HEK293 (cell line): ENCODE measurements around the gene RNF227.
A peak's percentile ranks its signal among the peaks of the same experiment; 100 is the strongest.

Source experiments
- BCL11A ChIP-seq: fragments of 450-650 bp; formaldehyde crosslinking; IDR thresholded peaks from 2 replicates; pipeline ENCODE4 v1.5.1; 2016; ENCODE audit warnings: low read depth, missing biosample characterization, missing genetic modification characterization
- INSM2 ChIP-seq: fragments of 450-650 bp; formaldehyde crosslinking; IDR thresholded peaks from 2 replicates; pipeline ENCODE4 v1.5.1; 2016; ENCODE audit warnings: missing biosample characterization, missing genetic modification characterization
- SALL2 ChIP-seq: fragments of 450-650 bp; formaldehyde crosslinking; IDR thresholded peaks from 2 replicates; pipeline ENCODE4 v1.5.0; 2017; ENCODE audit warnings: missing biosample characterization, mild to moderate bottlenecking, missing genetic modification characterization, borderline replicate concordance
- SP3 ChIP-seq: fragments of 450-650 bp; formaldehyde crosslinking; IDR thresholded peaks from 2 replicates; pipeline ENCODE4 v1.5.1; 2016; ENCODE audit warnings: missing biosample characterization, missing genetic modification characterization
- ZNF155 ChIP-seq: fragments of 450-650 bp; formaldehyde crosslinking; IDR thresholded peaks from 2 replicates; pipeline ENCODE4 v1.5.1; 2016; ENCODE audit warnings: missing biosample characterization, missing genetic modification characterization
- ZNF169 ChIP-seq: fragments of 450-650 bp; formaldehyde crosslinking; IDR thresholded peaks from 2 replicates; pipeline ENCODE4 v1.5.1; 2016; ENCODE audit warnings: missing biosample characterization, missing genetic modification characterization
- ZNF354C ChIP-seq: fragments of 450-650 bp; formaldehyde crosslinking; IDR thresholded peaks from 2 replicates; pipeline ENCODE4 v1.5.1; 2016; ENCODE audit warnings: missing biosample characterization, missing genetic modification characterization, low read depth, borderline replicate concordance
- ZNF426 ChIP-seq: fragments of 450-650 bp; formaldehyde crosslinking; IDR thresholded peaks from 2 replicates; pipeline ENCODE4 v1.5.1; 2017; ENCODE audit warnings: missing biosample characterization, missing genetic modification characterization, mild to moderate bottlenecking, inconsistent platforms, moderate library complexity
- ZNF449 ChIP-seq: fragments of 450-650 bp; formaldehyde crosslinking; IDR thresholded peaks from 2 replicates; pipeline ENCODE4 v1.5.1; 2017; ENCODE audit warnings: missing biosample characterization, mild to moderate bottlenecking, missing genetic modification characterization, moderate library complexity
- ZNF473 ChIP-seq: fragments of 450-650 bp; formaldehyde crosslinking; IDR thresholded peaks from 2 replicates; pipeline ENCODE4 v1.5.1; 2017; ENCODE audit warnings: missing biosample characterization, missing genetic modification characterization
- ZNF501 ChIP-seq: fragments of 450-650 bp; formaldehyde crosslinking; IDR thresholded peaks from 2 replicates; pipeline ENCODE4 v1.5.1; 2016; ENCODE audit warnings: missing biosample characterization, missing genetic modification characterization
- ZNF549 ChIP-seq: fragments of 450-650 bp; IDR thresholded peaks from 2 replicates; pipeline ENCODE4 v1.5.1; 2018; ENCODE audit warnings: missing biosample characterization, missing genetic modification characterization, mild to moderate bottlenecking, inconsistent platforms, moderate library complexity
- ZNF558 ChIP-seq: fragments of 450-650 bp; formaldehyde crosslinking; IDR thresholded peaks from 2 replicates; pipeline ENCODE4 v1.5.1; 2016; ENCODE audit warnings: missing biosample characterization, missing genetic modification characterization
- ZNF624 ChIP-seq: fragments of 450-650 bp; formaldehyde crosslinking; IDR thresholded peaks from 2 replicates; pipeline ENCODE4 v1.5.1; 2017; ENCODE audit warnings: missing biosample characterization, missing genetic modification characterization
- ZNF707 ChIP-seq: fragments of 450-650 bp; formaldehyde crosslinking; IDR thresholded peaks from 2 replicates; pipeline ENCODE4 v1.5.1; 2016; ENCODE audit warnings: missing biosample characterization, missing genetic modification characterization
- TF ChIP-seq, protein P1 (sequence below): fragments of 450-650 bp; formaldehyde crosslinking; IDR thresholded peaks from 2 replicates; pipeline ENCODE4 v1.5.1; 2016; ENCODE audit warnings: missing biosample characterization, missing genetic modification characterization
- TF ChIP-seq, protein P2 (sequence below): fragments of 450-650 bp; formaldehyde crosslinking; IDR thresholded peaks from 2 replicates; pipeline ENCODE4 v1.5.1; 2016; ENCODE audit warnings: missing biosample characterization, missing genetic modification characterization, borderline replicate concordance
- TF ChIP-seq, protein P3 (sequence below): fragments of 450-650 bp; formaldehyde crosslinking; IDR thresholded peaks from 2 replicates; pipeline ENCODE4 v1.5.1; 2016; ENCODE audit warnings: missing biosample characterization, missing genetic modification characterization, low read depth
- TF ChIP-seq, protein P4 (sequence below): fragments of 450-650 bp; formaldehyde crosslinking; conservative IDR thresholded peaks from 2 replicates; pipeline ENCODE4 v1.5.1; 2016; ENCODE audit warnings: low read depth, missing biosample characterization, missing genetic modification characterization
- TF ChIP-seq, protein P5 (sequence below): fragments of 450-650 bp; formaldehyde crosslinking; IDR thresholded peaks from 2 replicates; pipeline ENCODE4 v1.5.1; 2016; ENCODE audit warnings: missing biosample characterization, missing genetic modification characterization

RNF227 gene

GRCh38 chr17:7887482-7888183, 28.5 kb downstream of the RNF227 start (continued):
- no peak for TF ChIP-seq ZNF449 (tag by site-specific recombination)
- TF ChIP-seq ZNF558 (tag by site-specific recombination): no peak
- no peak for TF ChIP-seq ZNF426 (tag by site-specific recombination)
- TF ChIP-seq BCL11A: no peak
- TF ChIP-seq ZNF155 (tag by site-specific recombination): no peak
- peak; percentile 89 for TF ChIP-seq SP3 (tag by site-specific recombination)
- TF ChIP-seq ZNF473 (tag by site-specific recombination): no peak
- no peak for TF ChIP-seq ZNF169
- TF ChIP-seq ZNF354C (tag by site-specific recombination): no peak
- TF ChIP-seq, protein P1, sequence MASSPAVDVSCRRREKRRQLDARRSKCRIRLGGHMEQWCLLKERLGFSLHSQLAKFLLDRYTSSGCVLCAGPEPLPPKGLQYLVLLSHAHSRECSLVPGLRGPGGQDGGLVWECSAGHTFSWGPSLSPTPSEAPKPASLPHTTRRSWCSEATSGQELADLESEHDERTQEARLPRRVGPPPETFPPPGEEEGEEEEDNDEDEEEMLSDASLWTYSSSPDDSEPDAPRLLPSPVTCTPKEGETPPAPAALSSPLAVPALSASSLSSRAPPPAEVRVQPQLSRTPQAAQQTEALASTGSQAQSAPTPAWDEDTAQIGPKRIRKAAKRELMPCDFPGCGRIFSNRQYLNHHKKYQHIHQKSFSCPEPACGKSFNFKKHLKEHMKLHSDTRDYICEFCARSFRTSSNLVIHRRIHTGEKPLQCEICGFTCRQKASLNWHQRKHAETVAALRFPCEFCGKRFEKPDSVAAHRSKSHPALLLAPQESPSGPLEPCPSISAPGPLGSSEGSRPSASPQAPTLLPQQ (tag by site-specific recombination): no peak
- no peak for TF ChIP-seq INSM2 (tag by site-specific recombination)
- TF ChIP-seq, protein P2, sequence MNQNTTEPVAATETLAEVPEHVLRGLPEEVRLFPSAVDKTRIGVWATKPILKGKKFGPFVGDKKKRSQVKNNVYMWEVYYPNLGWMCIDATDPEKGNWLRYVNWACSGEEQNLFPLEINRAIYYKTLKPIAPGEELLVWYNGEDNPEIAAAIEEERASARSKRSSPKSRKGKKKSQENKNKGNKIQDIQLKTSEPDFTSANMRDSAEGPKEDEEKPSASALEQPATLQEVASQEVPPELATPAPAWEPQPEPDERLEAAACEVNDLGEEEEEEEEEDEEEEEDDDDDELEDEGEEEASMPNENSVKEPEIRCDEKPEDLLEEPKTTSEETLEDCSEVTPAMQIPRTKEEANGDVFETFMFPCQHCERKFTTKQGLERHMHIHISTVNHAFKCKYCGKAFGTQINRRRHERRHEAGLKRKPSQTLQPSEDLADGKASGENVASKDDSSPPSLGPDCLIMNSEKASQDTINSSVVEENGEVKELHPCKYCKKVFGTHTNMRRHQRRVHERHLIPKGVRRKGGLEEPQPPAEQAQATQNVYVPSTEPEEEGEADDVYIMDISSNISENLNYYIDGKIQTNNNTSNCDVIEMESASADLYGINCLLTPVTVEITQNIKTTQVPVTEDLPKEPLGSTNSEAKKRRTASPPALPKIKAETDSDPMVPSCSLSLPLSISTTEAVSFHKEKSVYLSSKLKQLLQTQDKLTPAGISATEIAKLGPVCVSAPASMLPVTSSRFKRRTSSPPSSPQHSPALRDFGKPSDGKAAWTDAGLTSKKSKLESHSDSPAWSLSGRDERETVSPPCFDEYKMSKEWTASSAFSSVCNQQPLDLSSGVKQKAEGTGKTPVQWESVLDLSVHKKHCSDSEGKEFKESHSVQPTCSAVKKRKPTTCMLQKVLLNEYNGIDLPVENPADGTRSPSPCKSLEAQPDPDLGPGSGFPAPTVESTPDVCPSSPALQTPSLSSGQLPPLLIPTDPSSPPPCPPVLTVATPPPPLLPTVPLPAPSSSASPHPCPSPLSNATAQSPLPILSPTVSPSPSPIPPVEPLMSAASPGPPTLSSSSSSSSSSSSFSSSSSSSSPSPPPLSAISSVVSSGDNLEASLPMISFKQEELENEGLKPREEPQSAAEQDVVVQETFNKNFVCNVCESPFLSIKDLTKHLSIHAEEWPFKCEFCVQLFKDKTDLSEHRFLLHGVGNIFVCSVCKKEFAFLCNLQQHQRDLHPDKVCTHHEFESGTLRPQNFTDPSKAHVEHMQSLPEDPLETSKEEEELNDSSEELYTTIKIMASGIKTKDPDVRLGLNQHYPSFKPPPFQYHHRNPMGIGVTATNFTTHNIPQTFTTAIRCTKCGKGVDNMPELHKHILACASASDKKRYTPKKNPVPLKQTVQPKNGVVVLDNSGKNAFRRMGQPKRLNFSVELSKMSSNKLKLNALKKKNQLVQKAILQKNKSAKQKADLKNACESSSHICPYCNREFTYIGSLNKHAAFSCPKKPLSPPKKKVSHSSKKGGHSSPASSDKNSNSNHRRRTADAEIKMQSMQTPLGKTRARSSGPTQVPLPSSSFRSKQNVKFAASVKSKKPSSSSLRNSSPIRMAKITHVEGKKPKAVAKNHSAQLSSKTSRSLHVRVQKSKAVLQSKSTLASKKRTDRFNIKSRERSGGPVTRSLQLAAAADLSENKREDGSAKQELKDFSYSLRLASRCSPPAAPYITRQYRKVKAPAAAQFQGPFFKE (tag by site-specific recombination): no peak
- TF ChIP-seq, protein P3, sequence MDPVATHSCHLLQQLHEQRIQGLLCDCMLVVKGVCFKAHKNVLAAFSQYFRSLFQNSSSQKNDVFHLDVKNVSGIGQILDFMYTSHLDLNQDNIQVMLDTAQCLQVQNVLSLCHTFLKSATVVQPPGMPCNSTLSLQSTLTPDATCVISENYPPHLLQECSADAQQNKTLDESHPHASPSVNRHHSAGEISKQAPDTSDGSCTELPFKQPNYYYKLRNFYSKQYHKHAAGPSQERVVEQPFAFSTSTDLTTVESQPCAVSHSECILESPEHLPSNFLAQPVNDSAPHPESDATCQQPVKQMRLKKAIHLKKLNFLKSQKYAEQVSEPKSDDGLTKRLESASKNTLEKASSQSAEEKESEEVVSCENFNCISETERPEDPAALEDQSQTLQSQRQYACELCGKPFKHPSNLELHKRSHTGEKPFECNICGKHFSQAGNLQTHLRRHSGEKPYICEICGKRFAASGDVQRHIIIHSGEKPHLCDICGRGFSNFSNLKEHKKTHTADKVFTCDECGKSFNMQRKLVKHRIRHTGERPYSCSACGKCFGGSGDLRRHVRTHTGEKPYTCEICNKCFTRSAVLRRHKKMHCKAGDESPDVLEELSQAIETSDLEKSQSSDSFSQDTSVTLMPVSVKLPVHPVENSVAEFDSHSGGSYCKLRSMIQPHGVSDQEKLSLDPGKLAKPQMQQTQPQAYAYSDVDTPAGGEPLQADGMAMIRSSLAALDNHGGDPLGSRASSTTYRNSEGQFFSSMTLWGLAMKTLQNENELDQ (tag by site-specific recombination): no peak
- TF ChIP-seq, protein P4, sequence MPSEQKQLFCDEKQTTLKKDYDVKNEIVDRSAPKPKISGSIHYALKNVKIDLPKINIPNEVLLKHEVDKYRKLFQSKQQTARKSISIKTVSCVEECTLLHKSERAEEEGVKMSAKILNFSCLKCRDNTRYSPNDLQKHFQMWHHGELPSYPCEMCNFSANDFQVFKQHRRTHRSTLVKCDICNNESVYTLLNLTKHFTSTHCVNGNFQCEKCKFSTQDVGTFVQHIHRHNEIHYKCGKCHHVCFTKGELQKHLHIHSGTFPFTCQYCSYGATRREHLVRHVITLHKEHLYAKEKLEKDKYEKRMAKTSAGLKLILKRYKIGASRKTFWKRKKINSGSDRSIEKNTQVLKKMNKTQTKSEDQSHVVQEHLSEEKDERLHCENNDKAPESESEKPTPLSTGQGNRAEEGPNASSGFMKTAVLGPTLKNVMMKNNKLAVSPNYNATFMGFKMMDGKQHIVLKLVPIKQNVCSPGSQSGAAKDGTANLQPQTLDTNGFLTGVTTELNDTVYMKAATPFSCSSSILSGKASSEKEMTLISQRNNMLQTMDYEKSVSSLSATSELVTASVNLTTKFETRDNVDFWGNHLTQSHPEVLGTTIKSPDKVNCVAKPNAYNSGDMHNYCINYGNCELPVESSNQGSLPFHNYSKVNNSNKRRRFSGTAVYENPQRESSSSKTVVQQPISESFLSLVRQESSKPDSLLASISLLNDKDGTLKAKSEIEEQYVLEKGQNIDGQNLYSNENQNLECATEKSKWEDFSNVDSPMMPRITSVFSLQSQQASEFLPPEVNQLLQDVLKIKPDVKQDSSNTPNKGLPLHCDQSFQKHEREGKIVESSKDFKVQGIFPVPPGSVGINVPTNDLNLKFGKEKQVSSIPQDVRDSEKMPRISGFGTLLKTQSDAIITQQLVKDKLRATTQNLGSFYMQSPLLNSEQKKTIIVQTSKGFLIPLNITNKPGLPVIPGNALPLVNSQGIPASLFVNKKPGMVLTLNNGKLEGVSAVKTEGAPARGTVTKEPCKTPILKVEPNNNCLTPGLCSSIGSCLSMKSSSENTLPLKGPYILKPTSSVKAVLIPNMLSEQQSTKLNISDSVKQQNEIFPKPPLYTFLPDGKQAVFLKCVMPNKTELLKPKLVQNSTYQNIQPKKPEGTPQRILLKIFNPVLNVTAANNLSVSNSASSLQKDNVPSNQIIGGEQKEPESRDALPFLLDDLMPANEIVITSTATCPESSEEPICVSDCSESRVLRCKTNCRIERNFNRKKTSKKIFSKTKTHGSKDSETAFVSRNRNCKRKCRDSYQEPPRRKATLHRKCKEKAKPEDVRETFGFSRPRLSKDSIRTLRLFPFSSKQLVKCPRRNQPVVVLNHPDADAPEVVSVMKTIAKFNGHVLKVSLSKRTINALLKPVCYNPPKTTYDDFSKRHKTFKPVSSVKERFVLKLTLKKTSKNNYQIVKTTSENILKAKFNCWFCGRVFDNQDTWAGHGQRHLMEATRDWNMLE: no peak
- no peak for TF ChIP-seq SALL2
- TF ChIP-seq, protein P5, sequence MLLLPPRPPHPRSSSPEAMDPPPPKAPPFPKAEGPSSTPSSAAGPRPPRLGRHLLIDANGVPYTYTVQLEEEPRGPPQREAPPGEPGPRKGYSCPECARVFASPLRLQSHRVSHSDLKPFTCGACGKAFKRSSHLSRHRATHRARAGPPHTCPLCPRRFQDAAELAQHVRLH: no peak
- no peak for TF ChIP-seq ZNF707
- no peak for TF ChIP-seq ZNF549 (tag by site-specific recombination)
- TF ChIP-seq ZNF624 (tag by site-specific recombination): no peak
- peak; percentile 87 for TF ChIP-seq ZNF501 (tag by site-specific recombination)
